HEK293T (cell line): ENCODE results near the gene INPP5D.

ENCODE experiments used
- CTCF ChIA-PET: fragments of 350-600 bp; formaldehyde crosslinking; extraction: SDS; loops from one replicate; lab custom pipeline; 2021; ENCODE audit warnings: antibody characterized with exemption, inconsistent platforms; lab: Yijun Ruan, JAX
- POLR2A ChIA-PET: fragments of 350-600 bp; formaldehyde crosslinking; extraction: SDS; loops from one replicate; lab custom pipeline; 2020; ENCODE audit warnings: antibody characterized with exemption, inconsistent platforms; lab: Yijun Ruan, JAX
- DNase-seq: peaks from one replicate; pipeline ENCODE4 v3.0.0; 2012; ENCODE audit warnings: mixed read lengths; ENCODE audit errors: extremely low spot score
- ARNT ChIP-seq: fragments of 450-650 bp; IDR thresholded peaks from 2 replicates; pipeline ENCODE4 v1.6.1; 2017; ENCODE audit warnings: mild to moderate bottlenecking
- BHLHE40 ChIP-seq: fragments of 450-650 bp; IDR thresholded peaks from 2 replicates; pipeline ENCODE4 v1.6.1; 2016; ENCODE audit warnings: mild to moderate bottlenecking, moderate library complexity, borderline replicate concordance
- CTBP1 ChIP-seq: fragments of 450-650 bp; IDR thresholded peaks from 2 replicates; pipeline ENCODE4 v1.6.1; 2016; ENCODE audit warnings: borderline replicate concordance
- ELF4 ChIP-seq: fragments of 450-650 bp; IDR thresholded peaks from 2 replicates; pipeline ENCODE4 v1.6.1; 2017; ENCODE audit warnings: antibody characterized with exemption
- FOXA1 ChIP-seq: fragments of 450-650 bp; IDR thresholded peaks from 2 replicates; pipeline ENCODE4 v1.6.1; 2016; ENCODE audit warnings: mild to moderate bottlenecking
- FOXK2 ChIP-seq: fragments of 450-650 bp; IDR thresholded peaks from 2 replicates; pipeline ENCODE4 v1.6.1; 2016; ENCODE audit warnings: mild to moderate bottlenecking
- FOXM1 ChIP-seq: fragments of 450-650 bp; IDR thresholded peaks from 2 replicates; pipeline ENCODE4 v1.6.1; 2017; ENCODE audit warnings: mild to moderate bottlenecking, borderline replicate concordance
- HDGF ChIP-seq: fragments of 450-650 bp; IDR thresholded peaks from 2 replicates; pipeline ENCODE4 v1.6.1; 2017; ENCODE audit warnings: antibody characterized with exemption, borderline replicate concordance
- L3MBTL2 ChIP-seq: fragments of 450-650 bp; conservative IDR thresholded peaks from 2 replicates; pipeline ENCODE4 v1.6.1; 2016; ENCODE audit warnings: mild to moderate bottlenecking
- LEF1 ChIP-seq: fragments of 450-650 bp; IDR thresholded peaks from 2 replicates; pipeline ENCODE4 v1.6.1; 2017; ENCODE audit warnings: mild to moderate bottlenecking, borderline replicate concordance
- NFRKB ChIP-seq: fragments of 450-650 bp; IDR thresholded peaks from 2 replicates; pipeline ENCODE4 v1.6.1; 2016; ENCODE audit warnings: mild to moderate bottlenecking, moderate library complexity
- SP1 ChIP-seq: fragments of 450-650 bp; IDR thresholded peaks from 2 replicates; pipeline ENCODE4 v1.6.1; 2017
- SUZ12 ChIP-seq: fragments of 450-650 bp; IDR thresholded peaks from 2 replicates; pipeline ENCODE4 v1.6.1; 2016; ENCODE audit warnings: mild to moderate bottlenecking
- TARDBP ChIP-seq: fragments of 450-650 bp; IDR thresholded peaks from 2 replicates; pipeline ENCODE4 v1.6.1; 2016
- ZNF384 ChIP-seq: fragments of 450-650 bp; IDR thresholded peaks from 2 replicates; pipeline ENCODE4 v1.6.1; 2016
- TF ChIP-seq, protein P1 (sequence below): fragments of 450-650 bp; IDR thresholded peaks from 2 replicates; pipeline ENCODE4 v1.6.1; 2016

Gene INPP5D

DNA sequence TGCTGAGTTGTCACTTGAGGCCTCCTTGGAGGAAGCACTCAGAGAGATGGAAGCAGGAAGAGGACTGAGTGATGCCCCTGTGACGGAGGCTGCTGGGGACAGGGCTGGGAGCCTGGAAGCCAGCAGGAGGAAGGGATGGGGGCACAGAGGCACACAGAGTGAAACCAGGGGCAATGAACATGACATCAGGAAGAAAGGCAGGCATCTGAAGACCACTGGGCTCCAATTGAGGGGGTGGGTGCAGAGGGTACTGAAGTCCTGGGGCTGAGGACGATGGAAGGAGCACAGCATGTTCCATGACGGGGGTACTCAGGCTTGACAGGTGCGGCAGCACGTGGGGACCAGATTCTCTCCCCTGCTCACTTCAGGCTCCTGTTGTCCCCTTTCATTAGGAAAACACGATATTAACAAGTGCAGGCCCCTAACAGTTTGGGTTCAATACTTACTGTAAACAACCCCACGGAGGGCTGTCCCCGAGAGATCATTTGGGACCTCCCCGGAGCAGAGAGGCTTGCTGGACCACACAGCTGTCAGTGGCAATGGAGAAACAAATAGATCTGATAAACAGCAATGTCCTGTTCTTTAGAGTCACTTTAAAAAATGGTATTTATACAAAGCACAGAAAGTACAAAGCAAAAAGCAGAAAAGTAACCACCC, 8.7 kb downstream of the INPP5D start:
- POLR2A ChIA-PET = no interaction called here
- TF ChIP-seq CTBP1 (no peak), SUZ12 (no peak), ZNF384 (no peak), FOXM1 (no peak), NFRKB (no peak), HDGF (no peak)
- no peak for DNase-seq
- CTCF ChIA-PET = no interaction called here

GRCh38 chr2:233072838-233073237, 12.7 kb downstream of the INPP5D start:
- no peak for DNase-seq
- POLR2A ChIA-PET = no interaction called here
- CTCF ChIA-PET = no interaction called here
- TF ChIP-seq BHLHE40 (no peak), ARNT (no peak), ELF4 (no peak), ZNF384 (no peak), TARDBP (no peak), SP1 (no peak), LEF1 (no peak), FOXK2 (no peak), NFRKB (no peak)
- TF ChIP-seq, protein P1, sequence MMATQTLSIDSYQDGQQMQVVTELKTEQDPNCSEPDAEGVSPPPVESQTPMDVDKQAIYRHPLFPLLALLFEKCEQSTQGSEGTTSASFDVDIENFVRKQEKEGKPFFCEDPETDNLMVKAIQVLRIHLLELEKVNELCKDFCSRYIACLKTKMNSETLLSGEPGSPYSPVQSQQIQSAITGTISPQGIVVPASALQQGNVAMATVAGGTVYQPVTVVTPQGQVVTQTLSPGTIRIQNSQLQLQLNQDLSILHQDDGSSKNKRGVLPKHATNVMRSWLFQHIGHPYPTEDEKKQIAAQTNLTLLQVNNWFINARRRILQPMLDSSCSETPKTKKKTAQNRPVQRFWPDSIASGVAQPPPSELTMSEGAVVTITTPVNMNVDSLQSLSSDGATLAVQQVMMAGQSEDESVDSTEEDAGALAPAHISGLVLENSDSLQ = no peak

DNA sequence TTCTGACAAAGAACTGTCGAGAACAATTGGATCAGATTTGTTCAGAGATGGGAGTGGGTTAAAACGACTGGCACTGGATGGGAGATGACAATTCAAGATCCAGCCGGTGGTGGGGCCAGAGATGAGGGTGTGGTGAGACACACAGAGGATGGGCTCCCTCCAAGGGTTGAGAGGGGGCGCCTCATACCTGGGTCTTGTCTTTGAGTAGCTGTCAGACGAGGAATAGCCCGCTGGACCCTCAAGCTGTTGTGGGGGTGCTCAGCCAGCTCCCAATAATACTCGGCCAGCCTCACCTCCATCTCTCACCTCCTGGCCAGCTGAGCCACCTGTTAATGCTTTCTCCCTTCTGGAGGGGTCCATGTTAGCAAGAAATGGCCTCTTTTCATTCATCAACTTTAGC, 14.0 kb downstream of the INPP5D start:
- ChIA-PET POLR2A (no interaction called here), CTCF (no interaction called here)
- TF ChIP-seq SP1 (no peak), NFRKB (no peak), FOXA1 (no peak), L3MBTL2 (no peak), SUZ12 (no peak), ZNF384 (no peak), LEF1 (no peak), CTBP1 (no peak), ARNT (no peak), FOXK2 (no peak), FOXM1 (no peak), HDGF (no peak), TARDBP (no peak), BHLHE40 (no peak)
- DNase-seq = no peak

DNA sequence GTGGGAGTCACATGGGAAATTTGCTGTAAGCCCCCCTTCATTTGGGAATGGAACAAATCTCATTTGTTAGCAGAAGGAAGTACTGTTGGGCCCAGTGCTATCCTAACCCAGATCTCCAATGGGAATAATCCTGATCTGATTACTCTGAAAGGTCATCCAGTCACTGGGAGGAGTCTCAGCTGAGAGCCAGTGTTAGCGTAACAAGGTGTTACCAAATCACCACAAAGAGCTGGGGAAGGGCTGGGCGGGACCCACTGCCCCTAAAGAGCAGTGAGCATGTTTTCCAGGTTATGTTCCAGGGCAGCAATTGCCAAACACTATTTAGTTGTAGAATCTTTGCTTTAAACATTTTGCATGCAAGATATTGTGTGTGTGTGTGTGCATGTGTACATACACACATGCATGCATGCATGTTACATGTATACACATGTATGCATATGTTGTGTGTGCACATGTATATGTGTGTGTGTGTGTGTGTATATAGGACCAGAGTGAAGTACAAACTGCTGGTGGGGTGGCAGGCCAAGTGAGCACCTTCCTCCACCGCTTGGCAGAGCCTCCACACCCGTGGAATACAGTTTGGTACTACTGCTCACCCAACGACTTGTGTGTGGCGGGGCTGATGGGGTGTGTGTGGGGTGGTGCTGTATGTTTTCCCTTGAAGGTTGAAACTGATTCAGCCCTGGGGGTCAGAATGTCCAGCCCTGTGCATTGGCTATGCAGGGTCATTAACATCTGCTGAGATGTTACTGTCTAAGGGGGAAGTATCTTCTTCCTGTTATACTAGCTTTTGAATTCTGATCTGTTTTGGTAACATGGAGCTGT, 15.2 kb downstream of the INPP5D start:
- TF ChIP-seq FOXA1 (no peak), SUZ12 (no peak), L3MBTL2 (no peak), NFRKB (no peak), FOXK2 (no peak), ELF4 (no peak)
- DNase-seq = no peak
- ChIA-PET CTCF (interaction anchor here (0.6 kb wide), 1 partner anchor 779 kb away, joined by 4 read pairs; the partner anchor contains the start of gene HJURP), POLR2A (no interaction called here)

DNA sequence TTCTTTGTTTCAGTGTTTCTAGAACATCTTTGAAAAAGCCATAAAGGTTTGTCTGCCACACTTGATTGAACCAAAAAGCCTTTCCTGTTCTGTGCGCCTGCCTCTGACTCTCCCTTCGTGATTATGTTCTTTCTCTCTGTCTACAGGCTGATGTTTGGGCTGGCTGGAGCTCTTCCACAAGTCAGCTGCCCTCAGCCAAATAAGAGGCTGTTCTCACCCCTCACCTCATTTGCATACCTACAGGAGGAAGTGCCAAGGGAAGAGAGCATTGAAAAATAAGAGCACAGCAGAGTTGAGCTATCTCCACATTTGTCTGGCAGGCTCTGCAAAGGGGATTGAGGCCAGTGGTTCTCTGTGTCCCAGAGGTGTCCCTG, 15.8 kb downstream of the INPP5D start:
- no peak for DNase-seq
- ChIA-PET POLR2A (no interaction called here), CTCF (interaction anchor here (0.6 kb wide), 1 partner anchor 778 kb away, joined by 4 read pairs; the partner anchor contains the start of gene HJURP)
- TF ChIP-seq NFRKB = no peak
- TF ChIP-seq ZNF384 = no peak
- no peak for TF ChIP-seq FOXK2
- TF ChIP-seq L3MBTL2 = no peak
- TF ChIP-seq LEF1 = no peak
- TF ChIP-seq ARNT = no peak
- TF ChIP-seq, protein P1 = no peak
- TF ChIP-seq HDGF = no peak
- no peak for TF ChIP-seq TARDBP
- TF ChIP-seq SP1 = no peak
- no peak for TF ChIP-seq CTBP1
- no peak for TF ChIP-seq FOXA1
- no peak for TF ChIP-seq BHLHE40
- TF ChIP-seq ELF4 = no peak
- no peak for TF ChIP-seq SUZ12
- no peak for TF ChIP-seq FOXM1

- CTCF ChIA-PET = no interaction called here
- no peak for DNase-seq
These were observed 16.6 kb downstream of the INPP5D start for GRCh38 chr2:233076749-233077148.

More at GRCh38 chr2:233076749-233077148, 16.6 kb downstream of the INPP5D start:
- TF ChIP-seq FOXK2 (no peak), FOXM1 (no peak), BHLHE40 (no peak), ELF4 (no peak), CTBP1 (no peak)
- TF ChIP-seq, protein P1 = peak; percentile 7; the same call in 1 of the 2 replicates
- POLR2A ChIA-PET = no interaction called here
